GM21786 (cell line): ENCODE results near the gene ELOVL7.
"Not testable (repeated sequence)": the region's sequence is repeated elsewhere in the genome, so short reads cannot be mapped to it uniquely, and the experiment has no call there.

Experiments used
- ATAC-seq: cut with Tn5 transposase; IDR thresholded peaks from one replicate; pipeline ENCODE4 v1.9.1; 2021; ENCODE audit not compliant: unreplicated experiment

ELOVL7 gene

GRCh38 chr5:60797482-60798153, 46.5 kb downstream of the ELOVL7 start:
- ATAC-seq: no peak

- not testable (repeated sequence) for ATAC-seq
Observed at GRCh38 chr5:60795424-60795950, 48.6 kb downstream of the ELOVL7 start.

GRCh38 chr5:60794691-60795090, 49.4 kb downstream of the ELOVL7 start:
- ATAC-seq: no peak

- ATAC-seq: no peak
Observed at GRCh38 chr5:60792438-60792837, 51.6 kb downstream of the ELOVL7 start.

- ATAC-seq: no peak
Observed at GRCh38 chr5:60789551-60789950, 54.5 kb downstream of the ELOVL7 start.

GRCh38 chr5:60788863-60789513, 55.1 kb downstream of the ELOVL7 start:
- no peak for ATAC-seq

- no peak for ATAC-seq
Observed at GRCh38 chr5:60779466-60779865, 64.6 kb downstream of the ELOVL7 start.

- no peak for ATAC-seq
Observed at GRCh38 chr5:60776343-60776742, 67.7 kb downstream of the ELOVL7 start.

GRCh38 chr5:60765019-60765709, 78.9 kb downstream of the ELOVL7 start:
- no peak for ATAC-seq

GRCh38 chr5:60763061-60763460, 81.0 kb downstream of the ELOVL7 start:
- ATAC-seq: no peak

GRCh38 chr5:60754495-60754894, 89.6 kb downstream of the ELOVL7 start:
- ATAC-seq: no peak

GRCh38 chr5:60744682-60745081, 99.4 kb downstream of the ELOVL7 start:
- no peak for ATAC-seq

- no peak for ATAC-seq
Observed at GRCh38 chr5:60743511-60744314, 100.4 kb downstream of the ELOVL7 start.

GRCh38 chr5:60740322-60740721, 103.7 kb downstream of the ELOVL7 start:
- ATAC-seq: no peak

GRCh38 chr5:60738933-60739332, 105.1 kb downstream of the ELOVL7 start:
- no peak for ATAC-seq

- no peak for ATAC-seq
Observed at GRCh38 chr5:60738461-60738860, 105.6 kb downstream of the ELOVL7 start.

- not testable (repeated sequence) for ATAC-seq
Observed at GRCh38 chr5:60730858-60731257, 113.2 kb downstream of the ELOVL7 start.

- ATAC-seq: no peak
Observed at GRCh38 chr5:60727033-60727679, 116.9 kb downstream of the ELOVL7 start.

GRCh38 chr5:60724126-60724525, 119.9 kb downstream of the ELOVL7 start:
- no peak for ATAC-seq

GRCh38 chr5:60722416-60722815, 121.7 kb downstream of the ELOVL7 start:
- ATAC-seq: no peak

- ATAC-seq: no peak
Observed at GRCh38 chr5:60719329-60719728, 124.7 kb downstream of the ELOVL7 start.
